ENCODE data around the gene PHF19.

The PHF19 gene

DNA sequence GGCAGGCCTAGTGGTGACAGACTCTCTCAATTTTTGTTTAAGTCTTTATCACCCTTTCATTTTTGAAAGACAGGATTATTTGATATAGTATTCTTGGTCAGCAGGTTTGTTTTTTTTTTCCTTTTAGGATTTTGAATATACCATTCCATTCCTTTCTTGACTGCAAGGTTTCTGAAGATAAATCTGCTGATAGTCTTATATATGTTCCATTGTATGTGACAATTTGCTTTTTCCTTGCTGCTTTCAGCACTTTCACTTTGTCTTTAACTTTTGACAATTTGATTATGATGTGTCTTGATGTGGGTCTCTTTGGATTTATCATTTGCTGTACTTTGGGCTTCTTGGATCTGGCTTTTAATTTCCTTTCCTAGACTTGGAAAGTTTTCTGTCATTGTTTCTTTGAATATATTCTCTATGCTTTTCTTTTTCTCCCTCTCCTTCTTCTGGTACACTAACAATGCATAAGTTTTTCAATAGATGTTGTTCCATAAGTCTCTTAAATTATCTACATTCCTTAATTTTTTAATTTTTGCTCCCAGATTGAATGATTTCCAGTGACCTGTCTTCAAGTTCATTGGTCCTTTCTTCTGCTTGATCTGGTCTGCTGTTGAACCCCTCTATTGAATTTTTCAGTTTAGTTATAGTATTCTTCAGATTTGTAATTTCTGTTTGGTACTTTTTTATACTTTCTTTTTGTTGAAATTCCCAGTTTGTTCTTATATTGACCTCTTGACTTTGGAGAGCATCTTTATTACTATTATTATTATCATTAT is 69.2 kb downstream of the PHF19 start:
- H3K36me3 ChIP-seq (ENCODE audit: insufficient read depth, low read length): no peaks in the 10 kb centered on the region
- H3K9me3 ChIP-seq (ENCODE audit: low read depth, low read length): 0 out of 2 replicates have a peak, but pooled peaks cover 2% of the 10 kb centered on the region
- H3K9ac ChIP-seq (ENCODE audit: insufficient read length): no peak overlapping the region
- H3K4me3 ChIP-seq: no peak overlapping the region
- H3K27ac ChIP-seq: no peak overlapping the region
- TF ChIP-seq POLR2AphosphoS5 (IDR thresholded peaks at IDR 0.05; ENCODE audit: borderline replicate concordance, low read depth, low read length) (no peak), EZH2 (IDR thresholded peaks at IDR 0.05) (no peak), FOXP2 (optimal IDR thresholded peaks at IDR 0.05; ENCODE audit: control extremely low read depth, extremely low read length, insufficient read depth) (no peak)
- DNase-seq (ENCODE audit: low read depth, low spot score): no peak
